NCI-H524 (cell line): ENCODE measurements around the gene MIAT.

ENCODE experiments used
- DNase-seq, 2 experiments: peaks; one replicate each; lab custom pipeline; 2025; lab: John Stamatoyannopoulos, UW

MIAT gene

DNA sequence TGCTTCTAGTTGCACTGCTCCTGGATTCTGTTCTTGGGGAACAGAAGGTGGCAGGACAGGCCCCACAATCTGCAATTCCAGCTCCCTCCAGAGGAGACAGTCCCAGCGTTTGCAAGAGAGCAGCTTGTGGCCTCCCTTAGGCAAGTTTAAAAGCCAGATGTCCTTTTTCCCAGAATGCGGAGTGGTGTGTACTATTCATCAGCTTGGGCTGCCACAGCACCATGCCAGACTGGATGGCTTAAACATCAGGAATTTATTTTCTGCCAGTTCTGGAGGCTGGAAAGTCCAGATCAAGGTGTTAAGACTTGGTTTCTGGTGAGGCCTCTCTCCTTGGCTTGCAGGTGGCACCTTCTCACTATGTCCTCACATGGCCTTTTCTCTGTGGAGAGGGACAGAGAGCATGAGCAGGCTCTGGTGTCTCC, 11.7 kb downstream of the MIAT start:
- peak; percentile 63 to 90 for DNase-seq

DNA sequence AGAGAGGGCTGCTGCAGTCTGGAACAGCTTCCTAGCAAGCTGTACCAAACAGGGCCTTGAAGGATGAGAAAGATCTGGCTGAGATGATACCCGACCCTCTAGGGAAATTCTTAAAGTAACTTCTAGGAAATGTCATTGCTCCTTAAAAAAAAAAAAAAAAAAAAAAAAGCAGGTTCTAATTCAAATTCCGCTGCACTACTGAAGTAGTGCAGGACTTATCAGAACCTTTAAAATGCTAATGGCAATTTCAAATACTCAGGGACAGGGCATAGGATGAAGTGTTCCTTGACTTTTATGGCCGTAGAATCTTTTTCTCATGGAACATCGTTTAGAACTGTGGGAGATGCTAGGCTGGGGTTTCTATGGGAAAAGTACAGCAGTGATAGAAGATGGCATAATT, 13.1 kb downstream of the MIAT start:
- DNase-seq = no peak

DNA sequence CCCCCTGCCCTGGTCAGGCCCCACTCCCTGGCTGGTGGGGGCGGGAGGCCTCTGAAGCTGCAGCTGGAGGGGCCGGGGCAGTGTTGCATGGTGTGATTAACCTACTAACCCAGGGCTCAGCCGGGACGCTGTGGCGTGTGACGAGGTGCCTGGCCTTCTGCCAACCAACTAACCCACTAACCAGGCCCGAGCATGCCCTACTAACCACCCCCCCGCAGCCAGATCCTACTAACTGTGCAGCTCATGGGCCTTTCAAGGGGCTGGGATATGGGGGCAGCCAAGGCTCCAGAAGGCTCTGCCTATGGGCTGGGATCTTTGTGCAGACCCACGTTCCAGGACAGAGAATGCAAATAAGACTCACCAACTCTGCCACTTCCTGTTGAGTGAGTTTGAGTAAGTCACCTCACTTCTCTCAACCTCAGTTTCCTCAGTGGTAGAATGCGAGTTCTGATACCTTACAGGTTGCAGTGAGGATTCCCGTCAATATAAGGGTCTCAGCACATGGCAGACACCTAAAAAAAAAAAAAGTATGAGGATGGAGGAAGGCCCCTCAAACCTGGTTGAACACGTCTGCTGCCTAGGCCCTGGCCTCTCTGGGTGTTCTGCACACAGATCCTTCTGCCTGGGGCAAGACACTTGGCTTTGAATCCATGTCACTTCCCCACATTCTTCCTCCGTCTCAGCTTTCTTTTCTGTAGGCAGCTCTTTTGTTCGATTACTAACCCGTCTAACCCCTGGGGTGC, 14.1 kb downstream of the MIAT start:
- no peak for DNase-seq

DNA sequence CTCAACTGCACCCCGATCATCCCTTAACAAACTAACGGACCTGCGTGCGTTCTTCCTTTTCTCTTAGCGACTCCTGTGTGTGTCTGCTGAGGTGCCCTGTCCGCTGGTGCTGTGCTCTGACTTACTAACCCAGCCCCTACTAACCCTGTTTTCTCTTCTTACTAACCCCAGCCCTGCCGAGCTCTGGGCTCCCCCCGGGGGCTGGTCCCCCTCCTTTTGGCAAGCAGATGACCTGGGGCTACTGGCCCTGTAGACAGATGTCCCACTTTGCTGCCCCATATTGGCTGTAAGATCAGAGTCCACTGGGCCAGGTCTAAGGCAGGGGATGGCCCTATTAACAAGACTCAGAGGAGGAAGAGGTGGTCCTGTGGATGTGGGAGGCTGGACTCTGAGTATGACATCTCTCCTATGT, 14.7 kb downstream of the MIAT start:
- DNase-seq = no peak

DNA sequence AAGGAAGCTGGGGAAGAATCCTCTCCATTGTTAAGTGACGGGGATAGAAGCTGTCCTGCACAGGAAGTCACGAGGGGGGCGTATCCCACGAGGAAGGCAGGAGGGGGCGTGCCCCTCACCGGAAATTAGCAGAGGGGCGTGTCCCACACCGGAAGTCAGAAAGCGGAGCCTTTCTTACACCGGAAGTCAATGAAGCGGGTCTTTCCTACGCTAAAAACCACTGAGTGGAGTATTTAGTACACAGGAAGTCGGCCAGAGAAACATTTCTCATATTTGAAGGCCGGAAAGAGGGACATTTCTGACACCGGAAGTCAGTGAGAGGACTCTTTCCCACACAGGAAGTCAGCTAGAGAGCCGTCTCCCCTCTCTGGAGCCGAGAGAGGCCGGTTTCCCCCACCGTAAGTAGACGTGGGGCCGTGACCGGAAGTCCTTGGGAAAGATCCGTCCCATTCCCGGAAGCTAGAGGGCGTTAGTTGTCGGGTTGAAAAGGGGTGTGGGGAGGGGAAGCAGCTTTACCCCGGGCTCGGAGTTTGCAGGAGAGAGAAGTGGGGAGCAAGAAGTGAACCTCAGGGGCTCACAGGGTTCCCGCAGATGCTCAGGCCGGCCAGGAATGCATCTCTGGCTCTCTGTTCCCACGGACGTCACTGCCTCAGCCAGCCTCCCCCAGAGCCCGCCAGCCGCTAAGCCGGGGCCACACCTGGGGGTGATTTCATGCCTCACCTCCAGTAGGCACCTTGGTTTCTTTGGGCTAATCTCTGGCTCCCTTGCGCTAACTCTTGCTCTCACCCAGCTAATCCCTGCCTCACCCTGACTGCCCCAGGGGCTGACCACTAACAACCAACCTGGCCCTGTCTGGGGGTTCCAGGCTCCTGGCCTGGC, 15.4 kb downstream of the MIAT start:
- DNase-seq = peak; percentile 95 to 99

DNA sequence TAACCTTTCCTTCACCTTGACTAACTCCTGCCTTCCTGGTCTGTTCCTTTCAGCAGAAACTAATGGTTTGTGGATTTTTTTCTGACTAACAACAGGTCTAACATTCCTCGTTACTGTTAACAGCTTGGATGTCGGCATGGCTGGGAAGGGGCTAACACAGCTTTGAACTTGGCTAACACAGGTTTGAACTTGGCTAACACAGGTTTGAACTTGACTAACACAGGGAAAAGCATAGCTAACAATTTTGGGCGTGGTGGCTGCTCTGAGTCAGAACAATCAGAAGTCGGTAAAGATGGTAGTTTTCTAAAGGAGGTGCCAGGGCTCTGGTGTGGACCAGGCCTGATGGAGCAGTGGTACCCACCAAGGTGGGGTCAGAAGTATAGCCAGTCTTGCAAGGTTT, 16.1 kb downstream of the MIAT start:
- DNase-seq = no peak

DNA sequence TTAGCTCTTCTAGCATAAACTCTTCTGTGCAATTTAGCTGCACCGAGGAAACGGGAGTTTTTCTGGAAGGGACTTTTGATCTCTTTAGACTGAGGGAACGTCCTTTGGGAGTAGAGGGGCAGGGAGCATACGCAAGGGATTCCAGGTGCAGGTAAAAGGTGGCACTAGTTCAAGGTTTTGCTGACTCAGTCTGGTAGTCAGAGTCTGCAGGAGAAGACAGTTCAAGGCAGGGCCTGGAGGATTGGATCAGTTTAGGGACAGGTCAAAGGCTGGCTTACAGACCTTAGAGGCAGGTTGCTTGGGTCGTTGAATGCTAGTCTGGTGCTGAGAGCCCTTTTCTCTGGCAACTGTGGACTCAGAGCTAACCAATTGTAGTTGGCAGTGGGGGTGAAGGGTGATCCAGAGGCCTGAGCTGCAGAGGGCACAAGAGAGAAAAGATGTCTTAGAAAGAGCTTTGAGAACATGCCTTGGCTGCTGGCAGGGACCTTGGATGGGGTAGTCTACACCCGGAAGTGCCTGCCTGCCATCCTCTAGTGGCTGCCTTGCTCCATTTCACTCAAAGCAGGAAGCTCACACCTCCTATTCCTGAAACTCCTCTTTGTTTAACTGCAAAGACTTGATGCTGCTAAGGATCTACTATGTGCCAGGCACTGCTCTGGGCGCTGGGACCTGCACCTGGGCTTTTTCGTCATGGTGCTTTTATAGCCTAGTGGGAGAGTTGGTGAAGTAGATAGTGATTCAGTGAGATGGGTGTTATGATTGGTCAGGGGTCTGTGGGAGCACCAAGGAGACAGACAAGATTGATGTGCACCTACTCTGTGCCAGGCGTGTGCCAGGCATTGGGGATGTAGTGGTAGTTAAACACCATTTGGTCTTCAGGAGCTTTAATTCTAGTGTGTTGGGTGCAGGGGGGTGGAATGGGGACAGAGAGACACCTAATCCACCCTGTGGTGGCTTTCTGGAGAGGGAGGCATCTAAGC, 17.1 kb downstream of the MIAT start:
- DNase-seq = no peak

DNA sequence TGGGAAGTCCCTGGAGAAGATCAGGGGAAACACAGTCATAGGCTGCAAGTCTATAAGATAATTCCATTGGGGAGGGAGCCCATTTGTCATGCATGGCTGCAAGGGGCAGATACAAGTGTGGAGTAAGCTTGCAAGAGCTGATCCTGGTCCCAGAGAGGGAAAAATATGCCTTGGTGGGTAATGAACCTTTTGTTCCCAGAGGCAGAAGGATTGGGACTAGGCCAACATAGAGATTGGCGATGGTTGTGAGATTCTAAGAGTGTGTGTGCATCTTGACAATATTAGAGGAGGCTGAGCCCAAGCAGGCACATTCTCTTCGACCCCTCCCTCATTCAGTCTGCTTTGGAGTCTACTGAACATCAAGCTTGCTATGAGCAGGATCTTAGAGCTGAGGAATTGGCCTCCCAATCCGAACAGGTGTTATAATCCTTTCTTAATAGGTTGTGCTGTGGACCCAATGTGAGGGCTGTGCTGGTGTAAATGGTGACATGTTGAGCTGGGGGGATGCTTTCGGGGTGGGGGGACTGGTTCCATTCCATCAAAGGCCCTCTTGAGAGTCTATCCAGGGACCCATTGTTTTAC, 18.4 kb downstream of the MIAT start:
- DNase-seq = no peak

DNA sequence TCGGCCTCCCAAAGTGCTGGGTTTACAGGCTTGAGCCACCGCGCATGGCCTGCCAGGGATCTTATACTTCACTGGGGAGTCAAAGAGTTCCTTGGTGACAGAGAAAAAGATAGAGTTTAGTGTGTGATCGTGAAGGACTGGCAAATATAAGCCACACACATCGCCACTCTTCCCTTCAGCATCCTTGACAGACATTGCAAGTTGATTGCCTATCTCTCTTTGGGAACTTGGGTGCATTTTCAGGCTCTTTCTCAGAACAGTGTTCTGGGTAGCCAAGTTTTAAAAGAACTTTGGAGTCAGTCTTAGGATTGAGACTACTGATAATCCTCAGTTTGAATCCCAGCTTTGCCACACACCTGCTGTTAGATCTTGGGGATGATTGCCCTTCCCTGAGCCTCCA, 19.8 kb downstream of the MIAT start:
- DNase-seq = no peak

DNA sequence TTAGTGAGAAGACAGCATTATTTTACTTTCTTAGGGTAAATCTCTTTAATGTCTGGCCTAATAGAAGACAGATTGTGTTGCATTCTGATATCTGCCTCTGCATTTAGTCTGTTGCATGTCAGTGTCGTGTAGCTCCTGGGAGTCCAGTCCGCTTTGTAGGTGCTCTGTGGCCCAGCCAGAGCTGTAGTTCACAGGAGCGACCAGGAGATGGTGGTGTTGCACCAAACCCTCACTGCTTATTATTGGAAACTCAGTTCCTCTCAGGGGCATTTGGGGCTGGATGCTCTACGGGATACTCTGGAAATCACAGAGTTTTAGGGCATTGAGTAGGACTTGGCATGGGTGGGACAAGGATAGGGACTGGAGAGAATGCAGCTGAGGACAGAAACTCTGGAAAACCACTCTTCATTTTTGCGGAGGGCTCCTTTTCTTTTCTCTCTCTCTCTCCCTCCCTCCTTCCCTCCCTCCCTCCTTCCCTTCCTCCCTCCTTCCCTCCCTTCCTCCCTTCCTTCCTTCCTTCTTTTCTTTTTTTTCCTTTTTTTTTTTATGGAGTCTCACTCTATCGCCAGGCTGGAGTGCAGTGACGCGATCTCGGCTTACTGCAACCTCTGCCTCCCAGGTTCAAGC, 21.7 kb downstream of the MIAT start:
- DNase-seq = peak; percentile 51 to 81

DNA sequence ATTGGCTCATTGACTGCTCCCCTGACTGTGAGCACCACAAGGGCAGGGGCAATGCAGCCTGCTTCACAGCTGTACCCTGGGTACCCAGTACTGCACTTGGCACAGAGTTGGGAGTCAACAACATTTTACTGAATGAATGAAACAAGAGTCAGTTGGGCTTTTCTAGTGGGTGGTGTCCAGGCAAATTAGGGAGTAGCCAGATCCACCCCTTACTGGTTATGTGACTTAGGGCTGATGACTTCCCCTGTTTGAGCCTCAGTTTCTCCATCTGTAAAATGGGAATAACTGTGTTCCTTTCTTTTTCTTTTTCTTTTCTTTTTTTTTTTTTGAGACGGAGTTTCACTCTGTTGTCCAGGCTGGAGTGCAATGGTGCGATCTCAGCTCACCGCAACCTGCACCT, 23.1 kb downstream of the MIAT start:
- DNase-seq = no peak

DNA sequence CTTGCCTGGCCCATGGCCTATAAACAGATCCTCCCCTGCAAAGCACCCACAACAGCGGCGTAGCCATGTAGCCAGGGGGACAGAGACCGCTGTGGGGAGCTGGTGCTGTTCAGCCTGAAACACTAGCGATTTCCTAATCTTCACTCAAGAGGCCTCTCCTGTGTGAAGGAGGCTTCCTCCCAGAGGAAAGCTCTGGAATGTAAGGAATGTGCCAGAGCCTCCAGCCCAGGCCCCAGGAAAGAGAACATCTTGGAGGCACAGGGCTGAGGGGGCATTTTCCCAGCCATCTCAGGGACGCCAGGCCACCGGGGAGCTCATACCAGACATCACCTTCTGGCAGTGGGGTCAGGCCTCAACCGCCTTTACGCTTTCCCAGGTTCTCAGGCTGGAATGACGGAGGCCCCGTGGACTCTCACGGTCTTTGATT, 24.0 kb downstream of the MIAT start:
- DNase-seq = no peak

DNA sequence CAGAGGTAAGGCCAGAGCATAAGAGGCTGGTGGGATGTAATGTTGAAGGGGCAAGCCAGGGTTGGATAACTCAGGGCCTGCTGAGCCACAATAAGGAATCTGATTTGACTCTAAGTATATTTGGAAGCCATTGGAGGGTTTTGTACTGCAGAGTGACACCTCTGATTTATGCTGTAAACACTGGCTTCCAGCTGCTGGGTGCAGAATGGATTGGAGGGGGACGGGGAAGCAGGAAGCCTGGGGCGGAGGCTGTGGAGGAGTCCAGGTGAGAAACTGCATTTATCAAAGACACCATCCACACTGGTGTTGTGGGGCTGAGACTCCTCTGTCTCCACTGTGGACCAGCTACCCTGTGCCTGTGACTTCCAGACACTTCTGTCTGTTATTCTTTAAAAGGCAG, 26.8 kb downstream of the MIAT start:
- DNase-seq = no peak

DNA sequence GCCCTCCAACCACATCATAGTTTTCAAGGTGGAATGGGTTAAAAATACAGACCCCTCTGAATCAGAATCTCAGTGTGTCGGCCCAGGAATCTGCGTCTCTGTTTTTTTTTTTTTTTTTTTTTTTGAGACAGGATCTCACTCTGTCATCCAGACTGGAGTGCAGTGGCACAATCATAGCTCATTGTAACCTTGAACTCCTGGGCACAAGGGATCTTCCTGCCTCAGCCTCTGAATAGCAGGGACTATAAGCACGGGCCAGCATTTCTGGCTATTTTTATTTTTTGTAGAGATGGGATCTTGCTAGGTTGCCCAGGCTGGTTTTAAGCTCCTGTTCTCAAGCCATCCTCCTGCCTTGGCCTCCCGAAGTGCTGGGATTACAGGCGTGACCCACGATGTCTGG, 28.2 kb downstream of the MIAT start:
- no peak for DNase-seq

DNA sequence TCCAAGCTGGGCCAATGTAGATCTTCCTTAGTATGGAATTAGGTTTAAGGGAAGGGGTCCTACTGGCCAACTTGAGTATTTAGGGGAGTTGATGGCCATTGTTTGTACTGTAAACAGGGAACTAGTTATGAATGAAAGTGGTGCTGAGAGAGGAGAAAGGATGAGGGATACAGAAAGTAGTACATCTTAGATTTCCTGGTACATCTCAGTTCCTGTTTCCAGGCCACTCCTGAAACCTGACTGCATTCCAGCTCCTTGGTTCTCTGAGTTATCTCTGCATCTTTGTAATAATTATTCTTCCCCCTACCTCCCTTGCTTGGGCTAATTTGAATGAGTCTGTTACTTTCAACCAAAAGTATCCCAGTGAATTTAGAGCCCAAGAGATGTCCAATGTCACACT, 30.1 kb downstream of the MIAT start:
- DNase-seq = no peak

DNA sequence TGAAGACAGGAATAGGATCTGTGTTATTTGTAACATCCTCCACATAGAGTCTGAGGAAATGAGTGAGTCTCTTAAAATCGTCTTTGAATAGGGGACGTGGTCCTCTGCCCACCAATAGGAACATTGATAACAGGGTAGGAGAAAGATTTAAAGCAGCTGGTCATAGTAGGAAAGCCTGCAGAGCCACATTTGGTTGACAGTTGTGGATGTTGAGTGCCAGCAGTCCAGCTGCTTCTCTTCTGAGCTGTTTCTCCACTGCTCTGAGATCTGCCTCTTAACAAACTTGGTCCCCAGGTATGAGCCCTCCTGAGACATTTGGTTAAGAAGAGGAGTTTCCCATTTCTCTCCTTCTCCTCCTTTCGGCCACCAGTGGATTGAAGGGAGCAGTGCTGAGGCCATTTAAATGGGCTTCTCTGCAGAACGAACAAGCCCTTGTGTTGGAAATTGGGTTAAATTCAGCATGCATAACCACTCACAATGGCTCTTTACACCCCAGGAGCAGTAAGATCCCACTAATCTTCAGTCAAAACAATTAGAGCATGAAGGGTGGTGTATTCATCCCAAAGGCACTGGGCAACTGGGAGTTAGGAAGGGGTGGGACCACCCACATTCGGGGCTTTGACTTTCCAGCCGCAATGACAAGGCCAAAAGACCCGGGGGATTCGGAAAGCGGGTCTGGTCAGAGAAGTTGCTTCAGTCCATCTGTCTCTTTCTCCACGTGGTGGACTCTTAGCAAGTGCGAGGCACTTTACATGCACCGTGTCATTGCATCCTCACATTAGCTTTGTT, 32.3 kb downstream of the MIAT start:
- DNase-seq = no peak

DNA sequence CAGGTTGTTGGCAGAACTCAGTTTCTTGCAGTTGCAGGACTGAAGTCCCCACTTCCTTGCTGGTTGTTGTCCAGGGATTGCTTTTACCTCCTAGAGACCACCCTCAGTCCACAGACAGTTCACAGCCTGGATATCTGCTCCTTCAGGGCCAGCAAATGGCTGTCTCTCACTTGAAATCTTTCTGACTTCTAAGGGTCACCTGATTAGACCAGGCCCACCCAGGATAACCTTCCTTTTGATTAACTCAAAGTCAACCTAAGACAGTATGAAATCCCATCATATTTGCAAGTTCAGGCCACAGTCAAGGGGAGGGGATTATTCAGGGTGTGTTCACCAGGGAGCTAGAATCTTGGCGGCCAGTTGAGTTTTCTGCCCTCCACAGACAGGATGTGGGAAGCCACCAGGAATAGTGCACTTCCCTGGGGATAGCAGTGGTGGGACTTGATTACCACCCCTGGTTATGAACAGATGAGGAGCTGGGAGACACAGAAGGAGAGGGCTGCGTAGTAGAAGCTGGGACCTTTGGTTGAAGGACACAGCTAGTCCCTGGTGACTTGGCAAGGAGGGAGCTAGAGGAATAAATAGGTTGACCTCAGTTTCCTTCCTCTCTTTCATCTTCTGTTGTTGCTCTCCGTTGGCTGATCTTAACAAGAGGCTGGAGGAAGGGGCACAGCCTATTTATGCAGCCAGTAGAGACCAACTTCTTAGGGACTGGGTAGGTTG, 33.4 kb downstream of the MIAT start:
- no peak for DNase-seq

DNA sequence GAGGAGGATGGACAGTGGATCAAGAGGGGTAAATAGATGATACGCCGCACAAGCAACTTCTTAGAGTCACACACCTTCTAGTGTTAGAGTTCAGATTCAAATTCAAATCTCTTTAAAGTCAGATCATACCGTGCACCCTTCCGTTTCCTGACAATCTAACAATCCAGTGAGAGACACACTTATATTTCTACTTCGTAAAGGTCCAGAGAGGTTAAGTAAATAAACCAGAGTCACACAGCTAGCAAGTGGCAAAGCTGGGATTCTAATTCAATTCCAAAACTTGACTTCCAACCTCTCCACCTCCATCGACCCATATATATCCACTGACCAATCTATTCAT, 34.0 kb downstream of the MIAT start:
- DNase-seq = no peak

DNA sequence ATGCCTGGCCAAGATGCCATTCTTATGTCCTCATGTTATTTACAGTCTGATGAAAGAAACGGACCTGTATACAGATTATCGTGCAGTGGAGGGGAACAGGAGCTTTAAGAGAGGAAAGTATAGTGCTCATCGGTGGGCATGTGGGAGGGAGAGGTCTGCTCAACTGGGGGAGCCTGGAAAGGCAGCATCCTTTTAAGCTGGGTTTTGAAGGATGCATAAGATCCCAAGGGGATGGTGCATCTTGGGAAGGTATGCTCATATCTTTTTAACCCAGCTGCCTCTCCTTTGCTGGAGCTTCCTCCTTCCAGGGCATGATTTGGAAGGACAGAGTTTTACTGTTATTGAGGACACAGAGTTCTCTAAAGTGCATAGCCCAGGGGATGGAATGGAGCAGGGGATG, 34.8 kb downstream of the MIAT start:
- no peak for DNase-seq

DNA sequence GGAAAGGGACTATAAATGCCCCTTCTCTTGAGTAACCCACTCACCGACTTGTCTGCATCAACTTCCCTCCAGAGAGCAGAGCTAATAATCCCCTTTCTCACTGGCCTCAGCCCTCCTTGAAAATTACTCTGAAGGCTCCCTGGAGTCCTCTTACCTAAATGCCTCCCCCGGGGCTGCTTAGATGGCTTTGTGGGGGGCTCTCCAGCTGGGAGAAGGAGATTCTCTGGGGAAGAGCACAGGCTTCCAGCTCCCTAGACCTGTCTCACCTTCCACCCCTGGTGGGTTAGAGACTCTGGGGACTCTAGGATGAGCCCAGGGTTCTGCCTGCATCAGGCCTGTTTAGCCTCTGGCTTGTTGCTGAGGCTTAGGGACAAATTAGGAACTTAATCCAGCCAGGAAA, 39.8 kb downstream of the MIAT start:
- no peak for DNase-seq
